HL-60 (cell line): Measurements from ENCODE around the gene PLEKHN1.

Experiments used
- DNase-seq, 2 experiments: peaks; one replicate each; pipeline ENCODE4 v3.0.0-alpha.2; 2010 to 2020; ENCODE audit warnings: low read depth in 1 of 2, low spot score in 1 of 2
- H3K27ac ChIP-seq: fragments of 250-450 bp; sonication (Bioruptor Pico); replicated peaks from 2 replicates; pipeline ENCODE4 v1.5.1; 2020; ENCODE audit warnings: mild to moderate bottlenecking, moderate library complexity
- H3K27me3 ChIP-seq: fragments of 250-450 bp; sonication (Bioruptor Pico); 2 replicates; pipeline ENCODE4 v1.5.1; 2021; ENCODE audit warnings: mild to moderate bottlenecking, moderate library complexity; ENCODE audit not compliant: insufficient read depth, poor library complexity, severe bottlenecking
- H3K4me3 ChIP-seq: replicated peaks from 2 replicates; pipeline ENCODE4 v1.5.1; 2011; ENCODE audit warnings: mild to moderate bottlenecking, control low read depth, low read length; ENCODE audit not compliant: insufficient read depth
- CTCF ChIP-seq: IDR thresholded peaks from one replicate; pipeline ENCODE4 v1.5.1; 2011; ENCODE audit warnings: low read length, control low read depth, inconsistent platforms; ENCODE audit not compliant: insufficient read depth
- GABPA ChIP-seq: IDR thresholded peaks from 2 replicates; pipeline ENCODE4 v1.6.1; 2012; ENCODE audit warnings: low read depth
- POLR2AphosphoS5 ChIP-seq: IDR thresholded peaks from 2 replicates; pipeline ENCODE4 v1.6.1; 2012; ENCODE audit warnings: low read depth
- REST ChIP-seq: IDR thresholded peaks from 2 replicates; pipeline ENCODE4 v1.6.1; 2012; ENCODE audit warnings: low read depth; ENCODE audit not compliant: insufficient replicate concordance
- SPI1 ChIP-seq: IDR thresholded peaks from 2 replicates; pipeline ENCODE4 v1.6.1; 2012; ENCODE audit warnings: low read depth, mild to moderate bottlenecking, borderline replicate concordance

PLEKHN1 gene

GRCh38 chr1:999725-1000356, 33.6 kb downstream of the PLEKHN1 start, which contains the start of gene HES4:
HES4 (minus strand) TSS chr1:1000097; CDS start chr1:999973, 124 bp downstream.
- TF ChIP-seq CTCF = no peak
- TF ChIP-seq SPI1 = no peak
- no peak for TF ChIP-seq POLR2AphosphoS5
- no peak for TF ChIP-seq GABPA
- TF ChIP-seq REST = no peak
- peak in 1 of 2 experiments; percentile 66 for DNase-seq
- Histone ChIP-seq H3K27ac (no peak within 1 kb of the TSS), H3K4me3 (peak within 1 kb of the TSS; percentile 30), H3K27me3 (peaks cover 63% of the 10 kb centered on the region)

GRCh38 chr1:1000357-1001056, 34.2 kb downstream of the PLEKHN1 start:
- peak; percentile 13 to 57 for DNase-seq
- TF ChIP-seq REST = no peak
- no peak for TF ChIP-seq POLR2AphosphoS5
- TF ChIP-seq SPI1 = no peak
- TF ChIP-seq GABPA = no peak
- TF ChIP-seq CTCF = no peak
- Histone ChIP-seq H3K4me3 (peak overlapping the region; percentile 30), H3K27ac (no peak overlapping the region), H3K27me3 (peaks cover 57% of the 10 kb centered on the region)

- no peak for TF ChIP-seq SPI1
- no peak for TF ChIP-seq REST
- TF ChIP-seq CTCF = no peak
- TF ChIP-seq GABPA = no peak
- no peak for TF ChIP-seq POLR2AphosphoS5
- H3K27me3 ChIP-seq = peaks cover 56% of the 10 kb centered on the region
- no peak overlapping the region for H3K4me3 ChIP-seq
- H3K27ac ChIP-seq = no peak overlapping the region
- DNase-seq = no peak
These were observed 34.9 kb downstream of the PLEKHN1 start for GRCh38 chr1:1001057-1001783.
